Naive thymus-derived CD4-positive, alpha-beta T cell (primary cell): Measurements from ENCODE around the gene PERM1. TPM values are rescaled to one million over a fixed set of nuclear protein-coding genes. Genes with fewer than 3 reads are reported as not detected.
"Not testable (repeated sequence)": the region's sequence is repeated elsewhere in the genome, so short reads cannot be mapped to it uniquely, and the experiment has no call there.

Source experiments
- ATAC-seq: fragments of 150-1000 bp; cut with Tn5 transposase; 2 replicates; pipeline ENCODE4 v1.10.0; 2021; ENCODE audit warnings: mild to moderate bottlenecking, moderate library complexity
- CTCF ChIA-PET: fragments of 350-600 bp; sonication (Branson Sonifier 250); formaldehyde crosslinking; loops from one replicate; lab custom pipeline; 2021; ENCODE audit warnings: antibody characterized with exemption; lab: Charles Lee
- POLR2A ChIA-PET: fragments of 350-600 bp; sonication (Branson Sonifier 250); formaldehyde crosslinking; loops from one replicate; lab custom pipeline; 2021; ENCODE audit warnings: antibody characterized with exemption, inconsistent platforms; lab: Charles Lee
- DNase-seq, 9 donors: peaks; one replicate each; pipeline versions ENCODE4 v3.0.0 to v3.0.0-alpha.2; 2020 to 2022; ENCODE audit warnings: mixed read lengths in 1 of 9
- H3K27ac ChIP-seq: one replicate; pipeline ENCODE4 v1.7.0; 2013; ENCODE audit warnings: mild to moderate bottlenecking, low read depth, low read length, moderate library complexity
- H3K27me3 ChIP-seq, 2 donors: one replicate each; pipeline ENCODE4 v1.7.0; 2013; ENCODE audit warnings: low read length in 2 of 2, mild to moderate bottlenecking in 2 of 2, moderate library complexity in 2 of 2; ENCODE audit not compliant: control insufficient read depth in 2 of 2, insufficient read depth in 2 of 2
- H3K36me3 ChIP-seq, 3 experiments: 1 replicate in 2 of 3; 2 replicates in 1 of 3; pipeline ENCODE4 v1.7.0; 2013; ENCODE audit warnings: low read length in 3 of 3, mild to moderate bottlenecking in 3 of 3, moderate library complexity in 1 of 3; ENCODE audit not compliant: insufficient read depth in 3 of 3, control insufficient read depth in 2 of 3
- H3K4me1 ChIP-seq, 2 donors: one replicate each; pipeline ENCODE4 v1.7.0; 2013; ENCODE audit warnings: low read length in 2 of 2, mild to moderate bottlenecking in 2 of 2, moderate library complexity in 1 of 2; ENCODE audit not compliant: control insufficient read depth in 2 of 2, insufficient read depth in 2 of 2
- H3K4me3 ChIP-seq: 2 replicates; pipeline ENCODE4 v1.7.0; 2013; ENCODE audit warnings: mild to moderate bottlenecking, low read length
- H3K9me3 ChIP-seq, 3 experiments: 1 replicate in 2 of 3; 2 replicates in 1 of 3; pipeline ENCODE4 v1.7.0; 2013; ENCODE audit warnings: low read length in 3 of 3; ENCODE audit not compliant: control insufficient read depth in 2 of 3
- H3K27ac Mint-ChIP-seq, 9 donors: one replicate each; pipeline ENCODE4 v1.8.0; 2020 to 2022; ENCODE audit warnings: mixed read lengths in 9 of 9, mild to moderate bottlenecking in 8 of 9, moderate library complexity in 5 of 9, inconsistent platforms in 2 of 9
- H3K27me3 Mint-ChIP-seq, 5 donors: one replicate each; pipeline ENCODE4 v1.8.0; 2021 to 2022; ENCODE audit warnings: mixed read lengths in 5 of 5, mild to moderate bottlenecking in 1 of 5
- H3K36me3 Mint-ChIP-seq, 5 donors: one replicate each; pipeline ENCODE4 v1.8.0; 2020 to 2022; ENCODE audit warnings: mixed read lengths in 5 of 5, mild to moderate bottlenecking in 3 of 5, inconsistent platforms in 1 of 5
- H3K4me1 Mint-ChIP-seq, 7 donors: one replicate each; pipeline ENCODE4 v1.8.0; 2020 to 2022; ENCODE audit warnings: mixed read lengths in 7 of 7, mild to moderate bottlenecking in 3 of 7, inconsistent platforms in 1 of 7
- H3K4me3 Mint-ChIP-seq, 10 donors: one replicate each; pipeline ENCODE4 v1.8.0; 2020 to 2022; ENCODE audit warnings: mild to moderate bottlenecking in 10 of 10, mixed read lengths in 10 of 10, moderate library complexity in 6 of 10, inconsistent platforms in 2 of 10
- H3K9me3 Mint-ChIP-seq, 11 donors: one replicate each; pipeline ENCODE4 v1.8.0; 2020 to 2022; ENCODE audit warnings: mixed read lengths in 11 of 11, mild to moderate bottlenecking in 4 of 11, inconsistent platforms in 1 of 11, moderate library complexity in 1 of 11
- intact Hi-C, 2 donors: fragments of 100-400 bp; cut with micrococcal nuclease; formaldehyde crosslinking; loops; one replicate each; pipeline ENCODE4 v1.15.1; 2023
- polyA plus RNA-seq, 2 donors: library from polyadenylated mRNA; unstranded; fragments of 300-500 nt; fragmentation: Illumina TruSeq; gene quantifications; one replicate each; pipeline ENCODE4 v1.2.3, GENCODE V29; 2021
- total RNA-seq, 6 experiments: library from RNA in 5 of 6; stranded (reverse) in 5 of 6; gene quantifications; 1 replicate in 5 of 6; 2 replicates in 1 of 6; pipeline ENCODE4 v1.2.3 and lab custom pipeline; 2021 to 2026

Gene PERM1
- total and polyA plus RNA-seq, 7 experiments from 2014 or later = not detected

- Mint-ChIP-seq H3K36me3 (peaks cover 0 to 17% (median 0%) of the 10 kb centered on the region in 5 donors), H3K4me3 (peak overlapping the region; percentile 89 to 100 (median 96)), H3K27ac (peak overlapping the region; percentile 96 to 100 (median 99)), H3K4me1 (peaks cover 19 to 34% (median 29%) of the 10 kb centered on the region in 7 donors)
- peak overlapping the region; percentile 95 for H3K4me3 ChIP-seq
- H3K36me3 ChIP-seq, H3K9me3 ChIP-seq, H3K27me3 ChIP-seq, H3K27me3 Mint-ChIP-seq, H3K9me3 Mint-ChIP-seq: not testable (repeated sequence)
- ATAC-seq (peak; percentile 0), DNase-seq (peak in 2 of 9 donors; percentile 6 to 25)
- POLR2A ChIA-PET = interaction anchor here (1.1 to 2.3 kb wide), 3 partner anchors 11 to 51 kb away, joined by 5 to 10 read pairs (median 6); no protein-coding TSS in a partner anchor
- intact Hi-C loops = loop anchor here (1.0 to 10.0 kb wide), 10 partner anchors 9 to 362 kb away; partner anchors contain the start of genes ACAP3 (in 2 of the 2), C1orf159 (in 2 of the 2), PUSL1 (in 2 of the 2) and AURKAIP1 (in 1 of the 2)
- CTCF ChIA-PET = interaction anchor here (1.2 kb wide), 3 partner anchors 9 to 51 kb away, joined by 3 to 4 read pairs (median 3); no protein-coding TSS in a partner anchor
- peaks cover 13 to 18% of the 10 kb centered on the region in 2 donors for H3K4me1 ChIP-seq
- peak overlapping the region; percentile 83 for H3K27ac ChIP-seq
These were observed 30.8 kb upstream of the PERM1 start for GRCh38 chr1:1012736-1013104.

- H3K4me3 Mint-ChIP-seq = peak overlapping the region in 1 of 10 donors; percentile 6
- H3K27ac ChIP-seq = no peak overlapping the region
- ChIA-PET CTCF (no interaction called here), POLR2A (no interaction called here)
- H3K36me3 ChIP-seq = no peaks in the 10 kb centered on the region
- ATAC-seq (no peak), DNase-seq (peak in 1 of 9 donors; percentile 3)
- H3K27ac Mint-ChIP-seq = peak overlapping the region in 3 of 9 donors; percentile 3 to 51 (median 33)
- intact Hi-C loops = loop anchor here (5.0 to 10.0 kb wide), 3 partner anchors 293 to 363 kb away; partner anchors contain the start of genes ACAP3 (in 2 of the 2), PUSL1 (in 2 of the 2) and AURKAIP1 (in 1 of the 2)
- H3K9me3 ChIP-seq = no peaks in the 10 kb centered on the region
- H3K9me3 Mint-ChIP-seq = no peaks in the 10 kb centered on the region
- H3K27me3 Mint-ChIP-seq = peaks cover 0 to 8% (median 4%) of the 10 kb centered on the region in 5 donors
- H3K4me1 Mint-ChIP-seq = peaks cover 16 to 27% (median 22%) of the 10 kb centered on the region in 7 donors
- H3K27me3 ChIP-seq = no peaks in the 10 kb centered on the region
- peaks cover 13 to 18% of the 10 kb centered on the region in 2 donors for H3K4me1 ChIP-seq
- H3K36me3 Mint-ChIP-seq = peaks cover 0 to 11% (median 0%) of the 10 kb centered on the region in 5 donors
- H3K4me3 ChIP-seq = no peak overlapping the region
These were observed 29.6 kb upstream of the PERM1 start for GRCh38 chr1:1011396-1011949.

- H3K4me3 Mint-ChIP-seq, ATAC-seq, H3K9me3 Mint-ChIP-seq, H3K4me3 ChIP-seq, H3K27ac ChIP-seq, H3K27me3 ChIP-seq, H3K27ac Mint-ChIP-seq, POLR2A ChIA-PET, H3K36me3 ChIP-seq, DNase-seq, H3K9me3 ChIP-seq: not testable (repeated sequence)
- peaks cover 17 to 29% (median 24%) of the 10 kb centered on the region in 7 donors for H3K4me1 Mint-ChIP-seq
- CTCF ChIA-PET = interaction anchor here (1.0 kb wide), 1 partner anchor 8 kb away, joined by 3 read pairs; no protein-coding TSS in a partner anchor
- H3K27me3 Mint-ChIP-seq = peaks cover 2 to 11% (median 8%) of the 10 kb centered on the region in 5 donors
- H3K4me1 ChIP-seq = peaks cover 13 to 18% of the 10 kb centered on the region in 2 donors
- intact Hi-C loops = loop anchor here (5.0 to 10.0 kb wide), 3 partner anchors 295 to 365 kb away; partner anchors contain the start of genes ACAP3 (in 2 of the 2), PUSL1 (in 2 of the 2) and AURKAIP1 (in 1 of the 2)
- H3K36me3 Mint-ChIP-seq = peaks cover 0 to 11% (median 0%) of the 10 kb centered on the region in 5 donors
These were observed 28.2 kb upstream of the PERM1 start for GRCh38 chr1:1010131-1010530.

- Histone ChIP-seq H3K4me1 (peaks cover 2 to 5% of the 10 kb centered on the region in 2 donors), H3K4me3 (no peak overlapping the region), H3K27me3 (peaks cover 6 to 13% of the 10 kb centered on the region in 2 donors), H3K36me3 (no peaks in the 10 kb centered on the region), H3K9me3 (no peaks in the 10 kb centered on the region), H3K27ac (no peak overlapping the region)
- peaks cover 0 to 14% (median 12%) of the 10 kb centered on the region in 7 donors for H3K4me1 Mint-ChIP-seq
- intact Hi-C loops = no loop called here
- H3K36me3 Mint-ChIP-seq = peaks cover 0 to 4% (median 0%) of the 10 kb centered on the region in 5 donors
- ATAC-seq (no peak), DNase-seq (no peak)
- H3K4me3 Mint-ChIP-seq = no peak overlapping the region
- POLR2A ChIA-PET = interaction anchor here (0.8 kb wide), 1 partner anchor 91 kb away, joined by 5 read pairs; no protein-coding TSS in a partner anchor
- H3K9me3 Mint-ChIP-seq = peaks cover 0 to 1% (median 0%) of the 10 kb centered on the region in 11 donors
- CTCF ChIA-PET = interaction anchor here (1.4 kb wide), 1 partner anchor 13 kb away, joined by 3 read pairs; no protein-coding TSS in a partner anchor
- peaks cover 10 to 36% (median 23%) of the 10 kb centered on the region in 5 donors for H3K27me3 Mint-ChIP-seq
- no peak overlapping the region for H3K27ac Mint-ChIP-seq
These were observed 24.6 kb upstream of the PERM1 start for GRCh38 chr1:1006305-1007159.

- Mint-ChIP-seq H3K9me3 (peaks cover 0 to 1% (median 0%) of the 10 kb centered on the region in 11 donors), H3K4me3 (no peak overlapping the region), H3K27ac (no peak overlapping the region), H3K36me3 (peaks cover 0 to 4% (median 0%) of the 10 kb centered on the region in 5 donors), H3K27me3 (peaks cover 10 to 42% (median 23%) of the 10 kb centered on the region in 5 donors), H3K4me1 (peaks cover under 1 to 17% (median 12%) of the 10 kb centered on the region in 7 donors)
- POLR2A ChIA-PET = no interaction called here
- Histone ChIP-seq H3K36me3 (no peaks in the 10 kb centered on the region), H3K27ac (no peak overlapping the region), H3K4me3 (no peak overlapping the region), H3K4me1 (peaks cover 9 to 11% of the 10 kb centered on the region in 2 donors), H3K27me3 (peaks cover 8 to 18% of the 10 kb centered on the region in 2 donors), H3K9me3 (no peaks in the 10 kb centered on the region)
- ATAC-seq (no peak), DNase-seq (no peak)
- intact Hi-C loops = no loop called here
- CTCF ChIA-PET = no interaction called here
These were observed 23.9 kb upstream of the PERM1 start for GRCh38 chr1:1005774-1006304.
